HG03432 (cell line): ENCODE measurements around the gene NPS.
A peak's percentile ranks its signal among the peaks of the same experiment; 100 is the strongest.

Experiments
- ATAC-seq: cut with Tn5 transposase; IDR thresholded peaks from one replicate; pipeline ENCODE4 v1.9.1; 2021; ENCODE audit warnings: mild to moderate bottlenecking, moderate library complexity; ENCODE audit not compliant: unreplicated experiment

Gene NPS

GRCh38 chr10:127556916-127557315 lies 7.8 kb downstream of the NPS start:
- no peak for ATAC-seq

- ATAC-seq: no peak
Observed at GRCh38 chr10:127561647-127562046, 12.5 kb downstream of the NPS start.

GRCh38 chr10:127563718-127564553 lies 14.8 kb downstream of the NPS start:
- peak; percentile 81 for ATAC-seq

GRCh38 chr10:127564644-127565043 lies 15.5 kb downstream of the NPS start:
- ATAC-seq: no peak

- no peak for ATAC-seq
Observed at GRCh38 chr10:127565583-127565982, 16.5 kb downstream of the NPS start.

GRCh38 chr10:127569210-127569609 lies 20.1 kb downstream of the NPS start:
- ATAC-seq: no peak

GRCh38 chr10:127570036-127570435 lies 20.9 kb downstream of the NPS start:
- no peak for ATAC-seq

- no peak for ATAC-seq
Observed at GRCh38 chr10:127571386-127571785, 22.3 kb downstream of the NPS start.

- no peak for ATAC-seq
Observed at GRCh38 chr10:127576051-127576450, 26.9 kb downstream of the NPS start.

- no peak for ATAC-seq
Observed at GRCh38 chr10:127576740-127577161, 27.6 kb downstream of the NPS start.

- no peak for ATAC-seq
Observed at GRCh38 chr10:127577376-127578258, 28.5 kb downstream of the NPS start.

GRCh38 chr10:127578259-127578960 lies 29.3 kb downstream of the NPS start:
- ATAC-seq: no peak

- ATAC-seq: no peak
Observed at GRCh38 chr10:127578961-127579305, 29.8 kb downstream of the NPS start.

- no peak for ATAC-seq
Observed at GRCh38 chr10:127579640-127580039, 30.5 kb downstream of the NPS start.

- ATAC-seq: no peak
Observed at GRCh38 chr10:127580822-127581221, 31.7 kb downstream of the NPS start.

GRCh38 chr10:127585519-127586023 lies 36.5 kb downstream of the NPS start:
- ATAC-seq: no peak

GRCh38 chr10:127587668-127588365 lies 38.7 kb downstream of the NPS start:
- ATAC-seq: no peak

- ATAC-seq: no peak
Observed at GRCh38 chr10:127592586-127592985, 43.5 kb downstream of the NPS start.

- ATAC-seq: no peak
Observed at GRCh38 chr10:127600479-127600878, 51.4 kb downstream of the NPS start.
